IMR-90 (cell line): ENCODE results near the gene GNA14. TPM values are rescaled to one million over a fixed set of nuclear protein-coding genes. Genes with fewer than 3 reads are reported as not detected.

Experiments
- ATAC-seq: fragments of 200-7000 bp; cut with Tn5 transposase; 2 replicates; pipeline ENCODE4 v1.9.1; 2020; ENCODE audit warnings: low read depth, mild to moderate bottlenecking, moderate library complexity
- BruUV-seq: library from RNA; stranded (reverse); fragments of 400-500 nt; replicated peaks from 2 replicates; lab custom pipeline; 2021; lab: Mats Ljungman, UMichigan
- CTCF ChIA-PET: fragments of 300-600 bp; formaldehyde crosslinking; extraction: SDS; loops from one replicate; lab custom pipeline; 2021; ENCODE audit warnings: antibody characterized with exemption; lab: Yijun Ruan, JAX
- POLR2A ChIA-PET: fragments of 300-600 bp; sonication (Branson Sonifier 250); formaldehyde crosslinking; loops from one replicate; lab custom pipeline; 2022; ENCODE audit warnings: antibody characterized with exemption; ENCODE audit not compliant: unreplicated experiment; lab: Charles Lee
- DNase-seq: peaks from one replicate; pipeline ENCODE4 v3.0.0; 2013
- H2AFZ ChIP-seq: replicated peaks from 2 replicates; pipeline ENCODE3; 2013; ENCODE audit warnings: low read length, mild to moderate bottlenecking; ENCODE audit not compliant: poor library complexity
- H2AK5ac ChIP-seq: 2 replicates; pipeline ENCODE4 v1.6.1; 2013; ENCODE audit warnings: low read depth, low read length, inconsistent platforms
- H2AK9ac ChIP-seq: replicated peaks from 2 replicates; pipeline ENCODE3; 2013; ENCODE audit warnings: mild to moderate bottlenecking, low read depth, low read length, moderate library complexity; ENCODE audit not compliant: poor library complexity
- H2BK120ac ChIP-seq: 2 replicates; pipeline ENCODE4 v1.6.1; 2013; ENCODE audit warnings: low read depth, low read length, inconsistent platforms
- H2BK15ac ChIP-seq: 3 replicates; pipeline ENCODE4 v1.6.1; 2013; ENCODE audit warnings: low read depth, low read length, inconsistent platforms
- H2BK20ac ChIP-seq: 2 replicates; pipeline ENCODE4 v1.6.1; 2013; ENCODE audit warnings: low read depth, mild to moderate bottlenecking, inconsistent platforms, low read length, moderate library complexity
- H2BK5ac ChIP-seq: 2 replicates; pipeline ENCODE4 v1.6.1; 2013; ENCODE audit warnings: mild to moderate bottlenecking, low read depth, low read length, inconsistent platforms; ENCODE audit not compliant: poor library complexity, severe bottlenecking
- H3K14ac ChIP-seq: replicated peaks from 2 replicates; pipeline ENCODE4 v1.6.1; 2013; ENCODE audit warnings: low read depth, low read length, inconsistent platforms
- H3K18ac ChIP-seq: 2 replicates; pipeline ENCODE4 v1.6.1; 2013; ENCODE audit warnings: low read depth, low read length, control low read depth
- H3K23ac ChIP-seq: 2 replicates; pipeline ENCODE4 v1.6.1; 2013; ENCODE audit warnings: low read depth, low read length, inconsistent platforms
- H3K27ac ChIP-seq: 2 replicates; pipeline ENCODE4 v1.5.1; 2013; ENCODE audit warnings: mild to moderate bottlenecking, control low read depth, low read length; ENCODE audit not compliant: insufficient read depth
- H3K27me3 ChIP-seq: 2 replicates; pipeline ENCODE4 v1.6.1; 2013; ENCODE audit warnings: low read length; ENCODE audit not compliant: control insufficient read depth, insufficient read depth
- H3K36me3 ChIP-seq: 2 replicates; pipeline ENCODE4 v1.6.1; 2013; ENCODE audit warnings: low read length, mixed read lengths; ENCODE audit not compliant: control insufficient read depth, insufficient read depth
- H3K4ac ChIP-seq: 2 replicates; pipeline ENCODE4 v1.6.1; 2013; ENCODE audit warnings: low read depth, low read length, inconsistent platforms
- H3K4me1 ChIP-seq: 2 replicates; pipeline ENCODE4 v1.6.1; 2013; ENCODE audit warnings: low read length, mixed read lengths; ENCODE audit not compliant: control insufficient read depth, insufficient read depth
- H3K4me2 ChIP-seq: 2 replicates; pipeline ENCODE4 v1.6.1; 2013; ENCODE audit warnings: low read depth, mild to moderate bottlenecking, control low read depth, low read length, moderate library complexity
- H3K4me3 ChIP-seq: 2 replicates; pipeline ENCODE4 v1.5.1; 2013; ENCODE audit warnings: low read depth, mild to moderate bottlenecking, control low read depth, low read length, moderate library complexity; ENCODE audit not compliant: insufficient read depth
- H3K56ac ChIP-seq: 2 replicates; pipeline ENCODE4 v1.6.1; 2013; ENCODE audit warnings: low read length, inconsistent platforms; ENCODE audit not compliant: insufficient read depth; ENCODE audit errors: extremely low read depth
- H3K79me1 ChIP-seq, 2 experiments: 2 replicates each; pipeline ENCODE4 v1.6.1; 2013; ENCODE audit warnings: low read length in 2 of 2, inconsistent platforms in 1 of 2, low read depth in 1 of 2
- H3K9ac ChIP-seq: 2 replicates; pipeline ENCODE4 v1.6.1; 2013; ENCODE audit warnings: low read depth, low read length, control low read depth
- H3K9me1 ChIP-seq: 2 replicates; pipeline ENCODE4 v1.6.1; 2013; ENCODE audit warnings: low read length, inconsistent platforms; ENCODE audit not compliant: insufficient read depth
- H3K9me3 ChIP-seq: 2 replicates; pipeline ENCODE4 v1.6.1; 2013; ENCODE audit warnings: low read length; ENCODE audit not compliant: control insufficient read depth, insufficient read depth
- H4K20me1 ChIP-seq: 2 replicates; pipeline ENCODE4 v1.6.1; 2013; ENCODE audit warnings: low read length, inconsistent platforms; ENCODE audit not compliant: insufficient read depth
- H4K5ac ChIP-seq: 2 replicates; pipeline ENCODE4 v1.6.1; 2013; ENCODE audit warnings: mild to moderate bottlenecking, low read depth, low read length, control low read depth
- H4K8ac ChIP-seq, 2 experiments: 2 replicates each; pipeline ENCODE4 v1.6.1; 2013; ENCODE audit warnings: low read depth in 2 of 2, low read length in 2 of 2, control low read depth in 1 of 2, inconsistent platforms in 1 of 2
- H4K91ac ChIP-seq: 2 replicates; pipeline ENCODE4 v1.6.1; 2013; ENCODE audit warnings: low read depth, low read length, inconsistent platforms; ENCODE audit not compliant: insufficient read depth
- CEBPB ChIP-seq: IDR thresholded peaks from 2 replicates; pipeline ENCODE4 v1.6.1; 2012; ENCODE audit warnings: low read depth, low read length, improper control_type of control experiment
- CHD1 ChIP-seq: IDR thresholded peaks from 2 replicates; pipeline ENCODE4 v1.6.1; 2012; ENCODE audit warnings: low read depth, low read length, improper control_type of control experiment
- FOS ChIP-seq: fragments of 150-350 bp; IDR thresholded peaks from 2 replicates; pipeline ENCODE4 v1.6.1; 2016; ENCODE audit warnings: low read depth, low read length
- MAFK ChIP-seq: IDR thresholded peaks from 2 replicates; pipeline ENCODE4 v1.6.1; 2012; ENCODE audit warnings: low read depth, low read length, improper control_type of control experiment
- NFE2L2 ChIP-seq: fragments of 150-350 bp; IDR thresholded peaks from 2 replicates; pipeline ENCODE4 v1.6.1; 2016; ENCODE audit warnings: low read depth, mild to moderate bottlenecking, low read length
- POLR2A ChIP-seq: IDR thresholded peaks from 2 replicates; pipeline ENCODE4 v1.6.1; 2012; ENCODE audit warnings: mild to moderate bottlenecking, low read depth, low read length
- RFX5 ChIP-seq: IDR thresholded peaks from 2 replicates; pipeline ENCODE4 v1.8.0; 2012; ENCODE audit warnings: low read depth, mild to moderate bottlenecking, low read length, moderate library complexity
- SMC3 ChIP-seq: fragments of 150-350 bp; IDR thresholded peaks from 2 replicates; pipeline ENCODE4 v1.6.1; 2016; ENCODE audit warnings: low read depth, mild to moderate bottlenecking, antibody characterized with exemption, low read length, moderate library complexity
- WGBS, 2 experiments: methylation state at CpG; one replicate each; pipeline versions ENCODE4 v1.1.5 to v1.1.7; 2013; ENCODE audit warnings: missing lambda C conversion rate in 2 of 2; ENCODE audit not compliant: insufficient read length in 1 of 2; ENCODE audit errors: extremely low coverage in 2 of 2; 5-methylcytosine and 5-hydroxymethylcytosine counted together
- dilution Hi-C: fragments of 300-500 bp; cut with HindIII; formaldehyde crosslinking; loops from one replicate; pipeline ENCODE4 v1.14.3; 2018; ENCODE audit warnings: low sequenced_read_pairs; ENCODE audit not compliant: unreplicated experiment
- in situ Hi-C: fragments of 300-500 bp; cut with MboI; formaldehyde crosslinking; loops from 3 replicates; pipeline ENCODE4 v1.14.3; 2019; ENCODE audit warnings: low sequenced_read_pairs, inconsistent platforms, mixed read lengths
- intact Hi-C: fragments of 100-400 bp; cut with micrococcal nuclease; formaldehyde crosslinking; loops from 2 replicates; pipeline ENCODE4 v1.10.0; 2022
- polyA plus RNA-seq, 3 experiments: library from polyadenylated mRNA; depleted of rRNA; stranded (reverse); fragments of >200 nt; gene quantifications; 2 replicates each; pipeline ENCODE4 v1.2.3, GENCODE V29; 2012; ENCODE audit warnings: low replicate concordance in 1 of 3
- total RNA-seq: library from RNA; depleted of rRNA; stranded (reverse); fragments of >200 nt; gene quantifications from 2 replicates; pipeline ENCODE4 v1.2.3, GENCODE V29; 2012
- TF ChIP-seq, protein P1 (sequence below): fragments of 150-350 bp; IDR thresholded peaks from 2 replicates; pipeline ENCODE4 v1.6.1; 2016; ENCODE audit warnings: low read depth, mild to moderate bottlenecking, low read length, moderate library complexity, borderline replicate concordance
- TF ChIP-seq, protein P2 (sequence below): conservative IDR thresholded peaks from 2 replicates; pipeline ENCODE4 v1.5.1; 2012; ENCODE audit warnings: mild to moderate bottlenecking, low read depth, low read length, improper control_type of control experiment
- TF ChIP-seq, protein P3 (sequence below): fragments of 150-350 bp; IDR thresholded peaks from 2 replicates; pipeline ENCODE4 v1.6.1; 2017; ENCODE audit warnings: mild to moderate bottlenecking, antibody characterized with exemption, low read length, low read depth

The GNA14 gene
- total and polyA plus RNA-seq, 2 of the 4 experiments (the other 2 are of a cell fraction) = under 0.01 to 0.03 TPM

DNA sequence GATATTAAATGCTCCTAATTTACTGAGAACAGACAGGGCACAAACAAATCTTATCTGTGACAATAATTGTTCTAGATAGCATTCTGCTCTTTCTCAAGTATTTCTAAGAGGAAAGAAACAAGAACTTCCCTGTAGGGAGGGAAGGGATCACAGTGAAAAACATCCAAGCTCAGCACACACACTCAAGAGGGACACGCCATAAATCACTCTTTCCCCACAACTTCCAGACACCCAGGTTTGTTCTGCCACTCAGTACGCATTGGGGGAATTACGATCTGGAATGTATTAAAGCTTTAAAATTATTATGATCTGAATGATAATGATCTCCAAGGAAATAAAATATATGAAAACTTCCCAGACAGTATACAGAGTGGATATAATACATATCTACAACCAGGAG is 221.4 kb downstream of the GNA14 start:
- Histone ChIP-seq H3K56ac (no peak overlapping the region), H2AK5ac (no peak overlapping the region), H2BK15ac (no peak overlapping the region), H3K9ac (no peak overlapping the region), H4K8ac (no peak overlapping the region), H3K36me3 (no peaks in the 10 kb centered on the region), H3K27ac (no peak overlapping the region), H3K27me3 (no peaks in the 10 kb centered on the region), H3K4me3 (no peak overlapping the region), H2BK5ac (no peak overlapping the region), H3K9me1 (no peaks in the 10 kb centered on the region), H4K20me1 (no peaks in the 10 kb centered on the region), H2AK9ac (no peak overlapping the region), H3K4ac (no peak overlapping the region), H4K91ac (no peak overlapping the region), H2AFZ (no peak overlapping the region), H3K9me3 (no peaks in the 10 kb centered on the region), H3K79me1 (no peaks in the 10 kb centered on the region), H3K4me2 (no peak overlapping the region), H3K4me1 (no peaks in the 10 kb centered on the region), H3K14ac (no peak overlapping the region), H2BK20ac (no peak overlapping the region), H4K5ac (no peak overlapping the region), H2BK120ac (no peak overlapping the region), H3K23ac (no peak overlapping the region), H3K18ac (no peak overlapping the region)
- BruUV-seq = no TSS peak
- POLR2A ChIA-PET = no interaction called here
- ATAC-seq (no peak), DNase-seq (no peak)
- no CpG with 5 or more reads among the region's 3 CpGs for WGBS, 2 experiments
- in situ Hi-C loops (no loop called here), dilution Hi-C loops (no loop called here), intact Hi-C loops (no loop called here)
- TF ChIP-seq, protein P1, sequence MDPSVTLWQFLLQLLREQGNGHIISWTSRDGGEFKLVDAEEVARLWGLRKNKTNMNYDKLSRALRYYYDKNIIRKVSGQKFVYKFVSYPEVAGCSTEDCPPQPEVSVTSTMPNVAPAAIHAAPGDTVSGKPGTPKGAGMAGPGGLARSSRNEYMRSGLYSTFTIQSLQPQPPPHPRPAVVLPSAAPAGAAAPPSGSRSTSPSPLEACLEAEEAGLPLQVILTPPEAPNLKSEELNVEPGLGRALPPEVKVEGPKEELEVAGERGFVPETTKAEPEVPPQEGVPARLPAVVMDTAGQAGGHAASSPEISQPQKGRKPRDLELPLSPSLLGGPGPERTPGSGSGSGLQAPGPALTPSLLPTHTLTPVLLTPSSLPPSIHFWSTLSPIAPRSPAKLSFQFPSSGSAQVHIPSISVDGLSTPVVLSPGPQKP = no peak
- TF ChIP-seq POLR2A = no peak
- TF ChIP-seq, protein P2, sequence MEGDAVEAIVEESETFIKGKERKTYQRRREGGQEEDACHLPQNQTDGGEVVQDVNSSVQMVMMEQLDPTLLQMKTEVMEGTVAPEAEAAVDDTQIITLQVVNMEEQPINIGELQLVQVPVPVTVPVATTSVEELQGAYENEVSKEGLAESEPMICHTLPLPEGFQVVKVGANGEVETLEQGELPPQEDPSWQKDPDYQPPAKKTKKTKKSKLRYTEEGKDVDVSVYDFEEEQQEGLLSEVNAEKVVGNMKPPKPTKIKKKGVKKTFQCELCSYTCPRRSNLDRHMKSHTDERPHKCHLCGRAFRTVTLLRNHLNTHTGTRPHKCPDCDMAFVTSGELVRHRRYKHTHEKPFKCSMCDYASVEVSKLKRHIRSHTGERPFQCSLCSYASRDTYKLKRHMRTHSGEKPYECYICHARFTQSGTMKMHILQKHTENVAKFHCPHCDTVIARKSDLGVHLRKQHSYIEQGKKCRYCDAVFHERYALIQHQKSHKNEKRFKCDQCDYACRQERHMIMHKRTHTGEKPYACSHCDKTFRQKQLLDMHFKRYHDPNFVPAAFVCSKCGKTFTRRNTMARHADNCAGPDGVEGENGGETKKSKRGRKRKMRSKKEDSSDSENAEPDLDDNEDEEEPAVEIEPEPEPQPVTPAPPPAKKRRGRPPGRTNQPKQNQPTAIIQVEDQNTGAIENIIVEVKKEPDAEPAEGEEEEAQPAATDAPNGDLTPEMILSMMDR = no peak
- TF ChIP-seq, protein P3, sequence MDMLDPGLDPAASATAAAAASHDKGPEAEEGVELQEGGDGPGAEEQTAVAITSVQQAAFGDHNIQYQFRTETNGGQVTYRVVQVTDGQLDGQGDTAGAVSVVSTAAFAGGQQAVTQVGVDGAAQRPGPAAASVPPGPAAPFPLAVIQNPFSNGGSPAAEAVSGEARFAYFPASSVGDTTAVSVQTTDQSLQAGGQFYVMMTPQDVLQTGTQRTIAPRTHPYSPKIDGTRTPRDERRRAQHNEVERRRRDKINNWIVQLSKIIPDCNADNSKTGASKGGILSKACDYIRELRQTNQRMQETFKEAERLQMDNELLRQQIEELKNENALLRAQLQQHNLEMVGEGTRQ = no peak
- no peak for TF ChIP-seq CHD1
- no peak for TF ChIP-seq CEBPB
- TF ChIP-seq MAFK = no peak
- no peak for TF ChIP-seq SMC3
- no peak for TF ChIP-seq NFE2L2
- no peak for TF ChIP-seq FOS
- TF ChIP-seq RFX5 = no peak
- CTCF ChIA-PET = interaction anchor here (0.7 kb wide), 1 partner anchor 260 kb away, joined by 3 read pairs; no protein-coding TSS in a partner anchor
